ENCODE data around the gene FRRS1L.
"Not testable (repeated sequence)": the region's sequence is repeated elsewhere in the genome, so short reads cannot be mapped to it uniquely, and the experiment has no call there.

FRRS1L gene

DNA sequence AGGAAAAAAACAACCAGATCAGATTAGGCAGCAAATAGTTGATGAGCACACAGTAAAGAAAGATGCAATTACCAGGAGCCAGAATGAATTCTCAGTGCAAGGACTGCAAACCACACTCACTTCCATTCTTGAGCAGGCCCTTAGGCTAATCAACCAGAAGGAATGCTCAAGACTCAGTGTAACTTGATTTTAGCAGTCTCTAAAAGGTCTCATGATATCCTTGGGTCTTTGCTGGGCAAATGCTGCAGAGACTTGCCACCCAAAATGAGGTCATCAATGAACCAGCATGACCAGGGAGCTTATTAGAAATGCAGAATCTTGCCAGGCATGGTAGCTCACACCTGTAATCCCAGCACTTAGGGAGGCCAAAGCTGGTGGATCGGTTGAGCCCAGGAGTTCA, 27.2 kb downstream of the FRRS1L start:
- Histone ChIP-seq H3K27me3 (ENCODE audit: control insufficient read depth in 1 of 2, insufficient read depth in 2 of 2, low read length in 2 of 2) (no peaks in the 10 kb centered on the region), H3K9me3 (ENCODE audit: control insufficient read depth in 1 of 2, low read length in 2 of 2) (no peaks in the 10 kb centered on the region), H3K4me1 (ENCODE audit: control insufficient read depth in 1 of 2, insufficient read depth in 2 of 2, low read length in 2 of 2) (no peaks in the 10 kb centered on the region), H3K4me3 (ENCODE audit: low read depth in 1 of 2, low read length in 2 of 2) (no peak overlapping the region), H3K9ac (ENCODE audit: low read depth in 1 of 2, low read length in 2 of 2) (no peak overlapping the region), H3K36me3 (ENCODE audit: control insufficient read depth in 1 of 2, insufficient read depth in 2 of 2, low read length in 2 of 2) (no peaks in the 10 kb centered on the region), H3K27ac (ENCODE audit: low read depth, low read length) (no peak overlapping the region)

DNA sequence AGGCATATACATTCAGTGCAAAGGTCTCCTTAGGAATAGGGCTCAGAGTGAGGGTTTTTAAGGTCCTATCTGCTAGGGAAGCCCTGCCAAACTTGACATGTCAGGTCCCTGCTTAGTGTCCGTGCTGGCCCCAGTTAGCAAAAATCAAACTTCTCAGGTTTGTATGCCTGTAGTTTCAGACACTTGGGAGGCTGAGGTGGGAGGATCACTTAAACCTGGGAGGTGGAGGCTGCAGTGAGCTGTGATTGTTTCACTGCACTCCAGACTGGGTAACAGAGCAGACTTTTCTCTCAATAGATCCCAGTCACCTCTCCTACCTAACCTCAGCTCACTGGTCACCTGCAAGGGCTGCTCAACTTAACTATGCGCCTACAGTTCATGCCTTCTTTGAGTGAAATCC, 28.6 kb downstream of the FRRS1L start:
- H3K9me3 ChIP-seq (ENCODE audit: control insufficient read depth in 1 of 2, low read length in 2 of 2) = no peaks in the 10 kb centered on the region
- H3K9ac ChIP-seq (ENCODE audit: low read depth in 1 of 2, low read length in 2 of 2) = no peak overlapping the region
- H3K27ac ChIP-seq (ENCODE audit: low read depth, low read length) = no peak overlapping the region
- no peaks in the 10 kb centered on the region for H3K36me3 ChIP-seq (ENCODE audit: control insufficient read depth in 1 of 2, insufficient read depth in 2 of 2, low read length in 2 of 2)
- no peak overlapping the region for H3K4me3 ChIP-seq (ENCODE audit: low read depth in 1 of 2, low read length in 2 of 2)
- H3K27me3 ChIP-seq (ENCODE audit: control insufficient read depth in 1 of 2, insufficient read depth in 2 of 2, low read length in 2 of 2) = no peaks in the 10 kb centered on the region
- peaks cover 8 to 11% of the 10 kb centered on the region in 2 donors for H3K4me1 ChIP-seq (ENCODE audit: control insufficient read depth in 1 of 2, insufficient read depth in 2 of 2, low read length in 2 of 2)

DNA sequence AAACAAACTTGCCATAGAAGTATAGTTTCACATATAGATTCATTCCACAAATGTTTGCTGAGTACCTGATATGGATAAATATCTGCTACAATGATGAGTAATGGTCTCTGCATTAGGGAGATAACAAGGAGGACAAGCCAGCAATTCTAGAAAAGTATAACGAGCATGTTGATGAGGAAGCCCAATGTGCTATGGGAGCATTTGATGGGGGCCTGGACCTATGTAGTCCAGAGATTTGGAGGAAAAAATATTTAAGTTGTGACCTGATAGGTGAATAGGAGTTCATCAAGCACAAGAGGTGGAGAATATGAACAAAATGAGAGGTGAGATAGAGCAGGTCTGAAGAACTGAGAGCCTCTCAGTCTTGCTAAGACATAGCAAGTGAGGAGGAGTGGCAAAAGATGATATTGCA, 32.9 kb downstream of the FRRS1L start:
- Histone ChIP-seq H3K36me3 (ENCODE audit: control insufficient read depth in 1 of 2, insufficient read depth in 2 of 2, low read length in 2 of 2) (no peaks in the 10 kb centered on the region), H3K9me3 (ENCODE audit: control insufficient read depth in 1 of 2, low read length in 2 of 2) (no peaks in the 10 kb centered on the region), H3K27me3 (ENCODE audit: control insufficient read depth in 1 of 2, insufficient read depth in 2 of 2, low read length in 2 of 2) (no peaks in the 10 kb centered on the region), H3K27ac (ENCODE audit: low read depth, low read length) (no peak overlapping the region), H3K4me1 (ENCODE audit: control insufficient read depth in 1 of 2, insufficient read depth in 2 of 2, low read length in 2 of 2) (peaks cover 23 to 25% of the 10 kb centered on the region in 2 donors), H3K9ac (ENCODE audit: low read depth in 1 of 2, low read length in 2 of 2) (no peak overlapping the region), H3K4me3 (ENCODE audit: low read depth in 1 of 2, low read length in 2 of 2) (no peak overlapping the region)

DNA sequence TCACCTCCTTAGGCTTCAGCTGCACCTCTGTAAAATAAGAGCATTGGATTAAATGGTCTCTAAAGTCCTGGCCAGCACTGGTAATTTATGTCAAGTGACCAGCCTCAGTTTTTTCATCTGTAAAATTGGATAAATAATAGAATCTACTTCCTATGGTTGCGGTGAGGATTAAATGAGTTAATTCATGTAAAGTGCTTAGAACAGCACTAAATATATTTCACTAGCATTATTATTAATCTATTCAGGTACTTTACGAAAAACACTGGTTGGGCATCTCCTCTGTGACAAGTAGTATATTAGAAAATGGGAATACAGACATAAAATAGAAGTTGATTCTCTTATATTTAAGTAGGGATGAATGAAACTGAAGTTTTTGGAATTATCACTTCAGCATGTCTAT, 33.5 kb downstream of the FRRS1L start:
- Histone ChIP-seq H3K27ac (ENCODE audit: low read depth, low read length) (no peak overlapping the region), H3K9ac (ENCODE audit: low read depth in 1 of 2, low read length in 2 of 2) (no peak overlapping the region), H3K4me3 (ENCODE audit: low read depth in 1 of 2, low read length in 2 of 2) (no peak overlapping the region), H3K9me3 (ENCODE audit: control insufficient read depth in 1 of 2, low read length in 2 of 2) (no peaks in the 10 kb centered on the region), H3K4me1 (ENCODE audit: control insufficient read depth in 1 of 2, insufficient read depth in 2 of 2, low read length in 2 of 2) (peaks cover 29% of the 10 kb centered on the region in 2 donors), H3K36me3 (ENCODE audit: control insufficient read depth in 1 of 2, insufficient read depth in 2 of 2, low read length in 2 of 2) (no peaks in the 10 kb centered on the region), H3K27me3 (ENCODE audit: control insufficient read depth in 1 of 2, insufficient read depth in 2 of 2, low read length in 2 of 2) (no peaks in the 10 kb centered on the region)

DNA sequence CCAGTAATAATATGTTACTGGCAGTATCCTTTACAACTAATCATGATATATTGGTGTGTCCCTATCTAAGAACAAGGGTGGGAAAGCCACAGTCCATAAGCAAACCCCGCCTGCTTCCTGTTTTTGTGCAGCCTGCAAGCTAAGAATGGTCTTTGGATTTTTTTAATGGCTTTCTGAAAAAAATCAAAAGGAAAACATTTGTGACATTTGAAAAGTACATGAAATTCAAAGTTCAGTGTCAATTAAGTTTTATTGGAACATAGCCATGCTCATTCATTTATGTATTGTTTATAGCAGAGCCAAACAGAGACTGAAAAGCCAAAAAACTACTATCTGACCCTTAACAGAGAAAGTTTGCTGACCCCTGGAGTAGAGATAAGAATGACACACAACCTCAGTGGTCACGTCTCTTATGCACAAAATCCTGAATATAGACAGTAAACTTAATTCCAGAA, 34.5 kb downstream of the FRRS1L start:
- Histone ChIP-seq H3K36me3 (ENCODE audit: control insufficient read depth in 1 of 2, insufficient read depth in 2 of 2, low read length in 2 of 2) (no peaks in the 10 kb centered on the region), H3K9me3 (ENCODE audit: control insufficient read depth in 1 of 2, low read length in 2 of 2) (no peaks in the 10 kb centered on the region), H3K27ac (ENCODE audit: low read depth, low read length) (no peak overlapping the region), H3K4me1 (ENCODE audit: control insufficient read depth in 1 of 2, insufficient read depth in 2 of 2, low read length in 2 of 2) (peaks cover 29% of the 10 kb centered on the region in 2 donors), H3K27me3 (ENCODE audit: control insufficient read depth in 1 of 2, insufficient read depth in 2 of 2, low read length in 2 of 2) (no peaks in the 10 kb centered on the region), H3K9ac (ENCODE audit: low read depth in 1 of 2, low read length in 2 of 2) (no peak overlapping the region), H3K4me3 (ENCODE audit: low read depth in 1 of 2, low read length in 2 of 2) (no peak overlapping the region)

DNA sequence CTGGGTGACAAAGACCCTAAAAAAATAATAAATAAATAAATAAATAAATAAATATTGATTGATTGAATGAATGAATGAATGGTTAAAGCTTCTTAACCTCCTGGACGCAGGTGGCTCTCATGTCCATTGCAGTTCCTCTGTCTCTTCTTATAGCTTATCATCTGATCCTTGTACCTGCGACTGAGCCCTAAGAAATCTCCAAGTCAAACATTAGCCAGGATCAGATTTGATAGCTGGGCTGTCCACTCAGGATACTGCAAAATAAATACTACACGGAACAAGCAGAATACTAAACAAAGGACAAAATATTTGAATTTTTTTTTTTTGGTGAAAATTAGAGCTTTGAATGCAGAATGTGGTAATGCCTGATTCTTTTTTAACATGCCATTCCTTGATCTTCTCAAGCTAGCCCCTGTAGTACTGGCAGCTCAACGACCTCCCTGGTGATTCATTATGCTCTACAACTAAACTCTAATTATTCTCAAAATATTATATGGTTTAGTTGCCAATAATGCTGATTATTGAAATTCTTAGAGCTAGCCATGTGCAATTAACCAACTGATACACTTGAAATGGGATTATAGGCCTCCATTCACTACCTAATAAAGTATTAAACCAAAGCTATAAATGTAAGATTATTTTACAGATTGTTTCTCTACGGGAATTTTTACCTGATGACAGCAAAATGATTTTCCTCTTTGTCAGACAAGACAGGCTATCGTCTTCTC, 37.4 kb downstream of the FRRS1L start:
- H3K4me3 ChIP-seq (ENCODE audit: low read depth in 1 of 2, low read length in 2 of 2) = peak overlapping the region in 1 of 2 donors; percentile 36
- no peaks in the 10 kb centered on the region for H3K36me3 ChIP-seq (ENCODE audit: control insufficient read depth in 1 of 2, insufficient read depth in 2 of 2, low read length in 2 of 2)
- H3K27ac ChIP-seq (ENCODE audit: low read depth, low read length) = no peak overlapping the region
- peaks cover 29% of the 10 kb centered on the region in 2 donors for H3K4me1 ChIP-seq (ENCODE audit: control insufficient read depth in 1 of 2, insufficient read depth in 2 of 2, low read length in 2 of 2)
- H3K9me3 ChIP-seq (ENCODE audit: control insufficient read depth in 1 of 2, low read length in 2 of 2) = no peaks in the 10 kb centered on the region
- H3K27me3 ChIP-seq (ENCODE audit: control insufficient read depth in 1 of 2, insufficient read depth in 2 of 2, low read length in 2 of 2) = no peaks in the 10 kb centered on the region
- H3K9ac ChIP-seq (ENCODE audit: low read depth in 1 of 2, low read length in 2 of 2) = no peak overlapping the region

DNA sequence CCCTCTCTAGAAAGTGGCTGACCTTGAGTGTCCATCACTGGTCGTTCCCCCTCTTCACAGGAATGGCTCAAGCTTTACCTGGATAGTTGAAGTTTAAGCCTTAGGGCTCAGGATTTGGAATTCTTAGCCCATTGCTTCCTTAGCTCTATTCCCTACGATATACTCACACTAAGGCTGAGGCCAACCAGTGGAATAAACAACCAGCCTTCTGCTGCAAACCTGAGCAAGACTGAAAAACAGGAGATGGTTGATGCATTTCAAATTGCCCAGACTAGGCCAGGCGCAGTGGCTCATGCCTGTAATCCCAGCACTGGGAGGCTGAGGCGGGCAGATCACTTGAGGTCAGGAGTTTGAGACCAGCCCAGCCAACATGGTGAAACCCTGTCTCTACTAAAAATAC, 40.4 kb downstream of the FRRS1L start:
- H3K4me3 ChIP-seq (ENCODE audit: low read depth in 1 of 2, low read length in 2 of 2); H3K9ac ChIP-seq (ENCODE audit: low read depth in 1 of 2, low read length in 2 of 2); H3K27me3 ChIP-seq (ENCODE audit: control insufficient read depth in 1 of 2, insufficient read depth in 2 of 2, low read length in 2 of 2); H3K27ac ChIP-seq (ENCODE audit: low read depth, low read length); H3K36me3 ChIP-seq (ENCODE audit: control insufficient read depth in 1 of 2, insufficient read depth in 2 of 2, low read length in 2 of 2); H3K9me3 ChIP-seq (ENCODE audit: control insufficient read depth in 1 of 2, low read length in 2 of 2): not testable (repeated sequence)
- H3K4me1 ChIP-seq (ENCODE audit: control insufficient read depth in 1 of 2, insufficient read depth in 2 of 2, low read length in 2 of 2) = peaks cover 9 to 17% of the 10 kb centered on the region in 2 donors

DNA sequence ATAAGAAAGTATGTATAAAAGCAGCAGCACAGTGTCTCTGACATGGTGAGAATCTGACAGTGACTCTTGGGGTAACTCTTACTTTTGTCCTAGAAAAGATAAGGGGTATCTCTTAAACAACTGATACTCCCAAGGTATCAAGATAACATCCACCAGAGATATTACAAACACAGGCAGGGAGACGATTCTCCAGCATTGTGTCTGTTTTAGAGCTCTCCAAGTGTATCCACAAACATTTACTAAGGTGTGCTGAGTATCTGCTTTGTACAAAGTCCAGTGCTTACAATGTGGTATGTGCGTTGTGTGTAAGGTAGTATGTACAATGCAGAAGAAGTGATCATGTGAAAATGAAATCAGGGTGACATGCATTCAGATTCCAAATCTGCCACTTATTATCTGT, 42.9 kb downstream of the FRRS1L start:
- Histone ChIP-seq H3K36me3 (ENCODE audit: control insufficient read depth in 1 of 2, insufficient read depth in 2 of 2, low read length in 2 of 2) (no peaks in the 10 kb centered on the region), H3K27ac (ENCODE audit: low read depth, low read length) (no peak overlapping the region), H3K4me3 (ENCODE audit: low read depth in 1 of 2, low read length in 2 of 2) (no peak overlapping the region), H3K9me3 (ENCODE audit: control insufficient read depth in 1 of 2, low read length in 2 of 2) (no peaks in the 10 kb centered on the region), H3K4me1 (ENCODE audit: control insufficient read depth in 1 of 2, insufficient read depth in 2 of 2, low read length in 2 of 2) (peaks cover 4 to 5% of the 10 kb centered on the region in 2 donors), H3K9ac (ENCODE audit: low read depth in 1 of 2, low read length in 2 of 2) (no peak overlapping the region), H3K27me3 (ENCODE audit: control insufficient read depth in 1 of 2, insufficient read depth in 2 of 2, low read length in 2 of 2) (no peaks in the 10 kb centered on the region)

DNA sequence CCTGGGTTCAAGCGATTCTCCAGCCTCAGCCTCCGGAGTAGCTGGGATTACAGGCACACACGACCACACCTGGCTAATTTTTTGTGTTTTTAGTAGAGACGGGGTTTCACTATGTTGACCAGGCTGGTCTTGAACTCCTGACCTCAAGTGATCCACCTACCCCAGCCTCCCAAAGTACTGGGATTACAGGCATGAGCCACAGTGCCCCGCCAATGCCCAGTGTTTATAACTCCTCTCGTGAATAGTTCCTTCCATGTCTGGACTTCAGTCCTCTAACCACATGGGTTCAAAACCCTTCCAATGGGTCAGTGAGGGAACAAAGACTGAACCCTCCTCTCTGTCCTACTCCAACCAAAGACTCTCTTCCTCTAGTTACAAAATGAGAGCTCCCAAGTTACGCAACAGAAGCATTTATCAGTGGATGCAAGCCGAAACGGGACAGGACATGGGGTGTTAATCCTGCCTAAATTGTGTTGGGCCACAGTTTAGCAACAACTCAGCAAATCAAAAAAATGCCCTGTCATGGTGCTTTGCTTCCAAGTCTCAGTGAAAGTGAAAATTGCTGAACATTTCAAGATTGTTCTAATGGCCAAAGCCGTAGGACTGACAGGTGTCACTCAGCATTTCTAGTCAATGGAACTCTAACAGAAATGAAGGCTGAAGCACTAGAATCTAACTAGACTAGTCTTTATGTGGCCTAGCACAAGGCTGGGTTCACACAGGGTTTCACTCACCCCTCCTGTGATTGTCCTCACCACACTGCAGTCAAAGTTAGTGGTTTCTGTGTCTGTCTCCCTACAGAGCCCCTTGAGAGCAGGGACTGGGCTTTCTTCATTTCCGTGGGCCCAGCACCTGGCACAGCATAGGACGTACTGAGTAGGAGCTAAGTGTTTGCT, 44.1 kb downstream of the FRRS1L start:
- Histone ChIP-seq H3K27me3 (ENCODE audit: control insufficient read depth in 1 of 2, insufficient read depth in 2 of 2, low read length in 2 of 2) (no peaks in the 10 kb centered on the region), H3K4me1 (ENCODE audit: control insufficient read depth in 1 of 2, insufficient read depth in 2 of 2, low read length in 2 of 2) (peaks cover 9 to 11% of the 10 kb centered on the region in 2 donors), H3K9ac (ENCODE audit: low read depth in 1 of 2, low read length in 2 of 2) (no peak overlapping the region), H3K36me3 (ENCODE audit: control insufficient read depth in 1 of 2, insufficient read depth in 2 of 2, low read length in 2 of 2) (no peaks in the 10 kb centered on the region), H3K4me3 (ENCODE audit: low read depth in 1 of 2, low read length in 2 of 2) (no peak overlapping the region), H3K9me3 (ENCODE audit: control insufficient read depth in 1 of 2, low read length in 2 of 2) (no peaks in the 10 kb centered on the region), H3K27ac (ENCODE audit: low read depth, low read length) (no peak overlapping the region)

DNA sequence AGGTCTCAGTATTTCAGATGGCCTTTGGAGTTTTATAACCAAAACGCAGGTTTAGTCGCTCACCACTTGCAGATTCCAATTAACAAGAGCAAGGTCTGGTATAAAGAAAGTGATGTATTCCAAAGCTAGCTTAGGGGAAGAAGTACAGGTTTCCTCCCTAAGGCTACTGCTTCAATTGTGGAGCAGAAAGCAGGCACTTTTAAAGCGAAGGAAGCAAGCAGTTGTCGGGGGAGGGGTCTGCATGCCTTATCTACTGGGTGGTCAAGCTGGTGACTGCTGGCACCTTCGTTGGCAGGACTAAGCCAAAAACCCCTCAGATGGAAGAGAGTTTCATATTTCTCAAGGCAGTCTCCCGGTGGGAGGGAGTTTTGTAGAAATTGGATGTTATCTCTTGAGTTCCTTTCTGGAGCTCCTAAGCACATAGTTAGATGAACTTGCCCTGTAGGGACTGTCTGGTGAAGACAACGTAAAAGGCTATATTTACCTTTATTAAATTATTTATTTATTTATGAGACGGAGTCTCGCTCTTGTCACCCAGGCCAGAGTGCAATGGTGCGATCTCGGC, 45.7 kb downstream of the FRRS1L start:
- Histone ChIP-seq H3K36me3 (ENCODE audit: control insufficient read depth in 1 of 2, insufficient read depth in 2 of 2, low read length in 2 of 2) (no peaks in the 10 kb centered on the region), H3K9me3 (ENCODE audit: control insufficient read depth in 1 of 2, low read length in 2 of 2) (no peaks in the 10 kb centered on the region), H3K4me1 (ENCODE audit: control insufficient read depth in 1 of 2, insufficient read depth in 2 of 2, low read length in 2 of 2) (peaks cover 19 to 23% of the 10 kb centered on the region in 2 donors), H3K27me3 (ENCODE audit: control insufficient read depth in 1 of 2, insufficient read depth in 2 of 2, low read length in 2 of 2) (no peaks in the 10 kb centered on the region), H3K27ac (ENCODE audit: low read depth, low read length) (no peak overlapping the region), H3K9ac (ENCODE audit: low read depth in 1 of 2, low read length in 2 of 2) (no peak overlapping the region), H3K4me3 (ENCODE audit: low read depth in 1 of 2, low read length in 2 of 2) (no peak overlapping the region)

All from duodenal mucosa (tissue), 2 donors.